Cortex of kidney (tissue), 1 donor: Measurements from ENCODE around the gene LGALS9C.
"Not testable (repeated sequence)": the region's sequence is repeated elsewhere in the genome, so short reads cannot be mapped to it uniquely, and the experiment has no call there.

Experiments used
- DNase-seq: peaks from one replicate; lab custom pipeline; 2025; lab: John Stamatoyannopoulos, UW

The LGALS9C gene

DNA sequence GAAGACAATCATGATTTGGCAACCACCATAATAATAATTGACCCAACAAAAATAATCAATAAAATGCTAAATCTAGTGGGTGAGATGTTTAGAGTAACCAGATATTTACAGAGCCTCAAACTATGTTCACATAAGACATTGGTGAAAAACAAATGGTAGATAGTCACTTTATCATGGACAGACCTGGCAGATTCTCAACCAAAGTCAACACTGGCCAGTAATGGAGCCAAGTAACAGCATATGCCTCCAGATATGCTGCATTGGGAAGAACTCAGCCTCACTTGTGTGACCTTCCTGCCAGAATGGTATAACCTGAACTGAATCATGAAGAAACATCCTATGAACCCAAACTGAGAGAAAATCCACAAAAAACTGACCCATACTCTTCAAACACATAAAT is 53.8 kb downstream of the LGALS9C start:
- not testable (repeated sequence) for DNase-seq

GRCh38 chr17:18542234-18542633 is 65.6 kb downstream of the LGALS9C start:
- DNase-seq = not testable (repeated sequence)

DNA sequence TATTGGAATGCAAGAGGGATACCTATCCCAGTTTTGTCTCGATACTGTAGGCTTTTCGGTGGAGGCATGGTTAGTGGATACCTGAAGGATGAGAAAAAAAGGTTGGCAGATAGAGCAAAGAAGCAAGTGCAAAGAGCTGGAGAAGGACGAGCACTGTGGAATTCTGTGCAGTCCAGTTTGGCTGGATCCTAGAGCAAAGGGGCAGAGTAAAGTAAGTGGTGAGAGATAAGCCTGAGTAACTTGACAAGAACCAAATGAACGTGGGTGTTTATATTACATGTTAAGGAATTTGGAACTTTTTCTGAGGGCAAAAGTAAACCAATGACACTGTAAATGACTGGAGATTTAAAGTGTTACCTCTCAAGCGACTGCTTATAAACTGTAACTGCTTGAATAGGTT is 66.3 kb downstream of the LGALS9C start:
- not testable (repeated sequence) for DNase-seq
